SK-N-SH treated with all-trans-retinoic acid at 6 μM for 48 hours (cell line): ENCODE measurements around the gene VCAN.

ENCODE experiments used
- ATAC-seq: fragments of 200-7000 bp; cut with Tn5 transposase; 3 replicates; pipeline ENCODE4 v1.9.1; 2020; ENCODE audit warnings: mild to moderate bottlenecking, moderate library complexity
- ARNTL ChIP-seq: fragments of 450-650 bp; formaldehyde crosslinking; IDR thresholded peaks from 2 replicates; pipeline ENCODE4 v1.5.0; 2020; ENCODE audit warnings: low read depth, mild to moderate bottlenecking, moderate library complexity, borderline replicate concordance
- BACH2 ChIP-seq: fragments of 250-450 bp; sonication (Bioruptor Pico); IDR thresholded peaks from 2 replicates; pipeline ENCODE4 v1.9.0; 2021; ENCODE audit warnings: mild to moderate bottlenecking, borderline replicate concordance
- CSDC2 ChIP-seq: fragments of 250-450 bp; sonication (Bioruptor Pico); IDR thresholded peaks from 2 replicates; pipeline ENCODE4 v1.5.0; 2020; ENCODE audit warnings: mild to moderate bottlenecking, moderate library complexity
- ESRRG ChIP-seq: fragments of 250-450 bp; sonication (Bioruptor Pico); IDR thresholded peaks from 2 replicates; pipeline ENCODE4 v1.6.1; 2021; ENCODE audit warnings: mild to moderate bottlenecking
- GLIS3 ChIP-seq: fragments of 250-450 bp; sonication (Bioruptor Pico); IDR thresholded peaks from 2 replicates; pipeline ENCODE4 v1.5.0; 2020; ENCODE audit warnings: mild to moderate bottlenecking, moderate library complexity
- ISL1 ChIP-seq: fragments of 250-450 bp; sonication (Bioruptor Pico); IDR thresholded peaks from 2 replicates; pipeline ENCODE4 v2.1.2; 2022; ENCODE audit warnings: mild to moderate bottlenecking, moderate library complexity
- OSR1 ChIP-seq: fragments of 250-450 bp; sonication (Bioruptor Pico); IDR thresholded peaks from 2 replicates; pipeline ENCODE4 v1.8.0; 2022; ENCODE audit warnings: moderate library complexity, mild to moderate bottlenecking, inconsistent platforms
- PPARA ChIP-seq: fragments of 250-450 bp; sonication (Bioruptor Pico); IDR thresholded peaks from 2 replicates; pipeline ENCODE4 v1.5.0; 2020; ENCODE audit warnings: mild to moderate bottlenecking, borderline replicate concordance
- RARB ChIP-seq: fragments of 250-450 bp; sonication (Bioruptor Pico); IDR thresholded peaks from 2 replicates; pipeline ENCODE4 v1.8.0; 2021; ENCODE audit warnings: mild to moderate bottlenecking, moderate library complexity
- SNAI2 ChIP-seq: fragments of 250-450 bp; sonication (Bioruptor Pico); IDR thresholded peaks from 2 replicates; pipeline ENCODE4 v1.5.0; 2020; ENCODE audit warnings: mild to moderate bottlenecking, moderate library complexity
- TCF4 ChIP-seq: fragments of 250-450 bp; sonication (Bioruptor Pico); IDR thresholded peaks from 2 replicates; pipeline ENCODE4 v1.8.0; 2021; ENCODE audit warnings: mild to moderate bottlenecking, moderate library complexity, borderline replicate concordance
- TOX ChIP-seq: fragments of 250-450 bp; sonication (Bioruptor Pico); IDR thresholded peaks from 2 replicates; pipeline ENCODE4 v1.8.0; 2021; ENCODE audit warnings: mild to moderate bottlenecking, moderate library complexity, borderline replicate concordance
- ZC3H10 ChIP-seq: fragments of 250-450 bp; sonication (Bioruptor Pico); IDR thresholded peaks from 2 replicates; pipeline ENCODE4 v1.5.1; 2021; ENCODE audit warnings: mild to moderate bottlenecking, moderate library complexity
- ZFP3 ChIP-seq: fragments of 250-450 bp; sonication (Bioruptor Pico); IDR thresholded peaks from 2 replicates; pipeline ENCODE4 v1.5.0; 2020; ENCODE audit warnings: mild to moderate bottlenecking, moderate library complexity
- ZFP30 ChIP-seq: fragments of 450-650 bp; formaldehyde crosslinking; IDR thresholded peaks from 2 replicates; pipeline ENCODE4 v1.5.0; 2022; ENCODE audit warnings: mild to moderate bottlenecking, moderate library complexity
- ZNF565 ChIP-seq: fragments of 450-650 bp; formaldehyde crosslinking; conservative IDR thresholded peaks from 2 replicates; pipeline ENCODE4 v1.5.0; 2020; ENCODE audit warnings: low read depth, mild to moderate bottlenecking, moderate library complexity
- ZNF70 ChIP-seq: fragments of 450-650 bp; formaldehyde crosslinking; IDR thresholded peaks from 2 replicates; pipeline ENCODE4 v1.5.0; 2020; ENCODE audit warnings: mild to moderate bottlenecking, moderate library complexity
- ZNF8 ChIP-seq: fragments of 450-650 bp; formaldehyde crosslinking; IDR thresholded peaks from 2 replicates; pipeline ENCODE4 v1.5.0; 2020; ENCODE audit warnings: mild to moderate bottlenecking, moderate library complexity
- TF ChIP-seq, protein P1 (sequence below): fragments of 250-450 bp; sonication (Bioruptor Pico); IDR thresholded peaks from 2 replicates; pipeline ENCODE4 v1.5.0; 2020; ENCODE audit warnings: mild to moderate bottlenecking, moderate library complexity
- TF ChIP-seq, protein P2 (sequence below): fragments of 250-450 bp; sonication (Bioruptor Pico); IDR thresholded peaks from 2 replicates; pipeline ENCODE4 v1.5.1; 2021; ENCODE audit warnings: mild to moderate bottlenecking, moderate library complexity
- TF ChIP-seq, protein P3 (sequence below): fragments of 250-450 bp; sonication (Bioruptor Pico); IDR thresholded peaks from 2 replicates; pipeline ENCODE4 v1.8.0; 2021; ENCODE audit warnings: low read depth, mild to moderate bottlenecking, moderate library complexity, borderline replicate concordance
- TF ChIP-seq, protein P4 (sequence below): fragments of 250-450 bp; sonication (Bioruptor Pico); IDR thresholded peaks from 2 replicates; pipeline ENCODE4 v1.5.1; 2020; ENCODE audit warnings: low read depth, mild to moderate bottlenecking, moderate library complexity

VCAN gene

DNA sequence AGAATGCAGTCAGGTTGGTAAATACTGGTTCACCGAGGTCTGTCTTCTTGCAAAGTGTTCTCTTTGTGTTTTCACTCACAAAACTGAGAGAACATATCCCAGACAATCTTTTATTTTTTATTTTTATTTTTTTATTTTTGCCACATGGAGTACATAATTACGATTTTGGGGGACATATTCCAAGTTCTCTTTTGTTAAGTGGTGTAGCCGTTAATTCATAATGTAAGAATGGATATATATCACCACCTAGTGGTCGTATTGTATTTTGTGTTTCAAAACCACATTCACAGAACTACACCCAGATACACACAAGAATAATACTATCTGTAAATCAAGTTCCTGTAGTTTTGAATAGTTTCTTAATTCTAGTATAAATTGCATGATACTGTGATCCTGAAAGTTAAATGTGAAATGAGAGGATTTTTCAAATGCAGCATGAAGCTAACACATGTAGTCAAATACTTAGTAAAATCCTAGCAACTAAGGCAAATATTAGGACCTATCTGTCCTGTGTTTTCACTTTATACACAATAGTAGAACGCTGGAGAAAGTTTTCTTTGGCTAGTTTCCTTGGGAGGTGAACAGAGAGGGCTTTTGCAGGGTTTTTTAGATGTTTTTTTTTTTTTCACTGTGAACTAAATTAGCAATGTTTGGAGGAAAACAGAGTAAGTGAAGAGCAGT is 92.7 kb downstream of the VCAN start:
- ATAC-seq, result peak; percentile 68
- TF ChIP-seq ZNF70 (CRISPR knock-in tag) (no peak), ESRRG (CRISPR knock-in tag) (no peak), CSDC2 (CRISPR knock-in tag) (no peak), TCF4 (CRISPR knock-in tag) (no peak), ZNF565 (no peak), OSR1 (CRISPR knock-in tag) (no peak), ZFP30 (no peak), ISL1 (no peak), RARB (CRISPR knock-in tag) (no peak), ZFP3 (CRISPR knock-in tag) (no peak), ZNF8 (CRISPR knock-in tag) (no peak), ARNTL (CRISPR knock-in tag) (no peak), TOX (CRISPR knock-in tag) (no peak), SNAI2 (CRISPR knock-in tag) (no peak), GLIS3 (CRISPR knock-in tag) (no peak)
- TF ChIP-seq, protein P1, sequence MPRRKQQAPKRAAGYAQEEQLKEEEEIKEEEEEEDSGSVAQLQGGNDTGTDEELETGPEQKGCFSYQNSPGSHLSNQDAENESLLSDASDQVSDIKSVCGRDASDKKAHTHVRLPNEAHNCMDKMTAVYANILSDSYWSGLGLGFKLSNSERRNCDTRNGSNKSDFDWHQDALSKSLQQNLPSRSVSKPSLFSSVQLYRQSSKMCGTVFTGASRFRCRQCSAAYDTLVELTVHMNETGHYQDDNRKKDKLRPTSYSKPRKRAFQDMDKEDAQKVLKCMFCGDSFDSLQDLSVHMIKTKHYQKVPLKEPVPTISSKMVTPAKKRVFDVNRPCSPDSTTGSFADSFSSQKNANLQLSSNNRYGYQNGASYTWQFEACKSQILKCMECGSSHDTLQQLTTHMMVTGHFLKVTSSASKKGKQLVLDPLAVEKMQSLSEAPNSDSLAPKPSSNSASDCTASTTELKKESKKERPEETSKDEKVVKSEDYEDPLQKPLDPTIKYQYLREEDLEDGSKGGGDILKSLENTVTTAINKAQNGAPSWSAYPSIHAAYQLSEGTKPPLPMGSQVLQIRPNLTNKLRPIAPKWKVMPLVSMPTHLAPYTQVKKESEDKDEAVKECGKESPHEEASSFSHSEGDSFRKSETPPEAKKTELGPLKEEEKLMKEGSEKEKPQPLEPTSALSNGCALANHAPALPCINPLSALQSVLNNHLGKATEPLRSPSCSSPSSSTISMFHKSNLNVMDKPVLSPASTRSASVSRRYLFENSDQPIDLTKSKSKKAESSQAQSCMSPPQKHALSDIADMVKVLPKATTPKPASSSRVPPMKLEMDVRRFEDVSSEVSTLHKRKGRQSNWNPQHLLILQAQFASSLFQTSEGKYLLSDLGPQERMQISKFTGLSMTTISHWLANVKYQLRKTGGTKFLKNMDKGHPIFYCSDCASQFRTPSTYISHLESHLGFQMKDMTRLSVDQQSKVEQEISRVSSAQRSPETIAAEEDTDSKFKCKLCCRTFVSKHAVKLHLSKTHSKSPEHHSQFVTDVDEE, result no peak
- TF ChIP-seq, protein P2, sequence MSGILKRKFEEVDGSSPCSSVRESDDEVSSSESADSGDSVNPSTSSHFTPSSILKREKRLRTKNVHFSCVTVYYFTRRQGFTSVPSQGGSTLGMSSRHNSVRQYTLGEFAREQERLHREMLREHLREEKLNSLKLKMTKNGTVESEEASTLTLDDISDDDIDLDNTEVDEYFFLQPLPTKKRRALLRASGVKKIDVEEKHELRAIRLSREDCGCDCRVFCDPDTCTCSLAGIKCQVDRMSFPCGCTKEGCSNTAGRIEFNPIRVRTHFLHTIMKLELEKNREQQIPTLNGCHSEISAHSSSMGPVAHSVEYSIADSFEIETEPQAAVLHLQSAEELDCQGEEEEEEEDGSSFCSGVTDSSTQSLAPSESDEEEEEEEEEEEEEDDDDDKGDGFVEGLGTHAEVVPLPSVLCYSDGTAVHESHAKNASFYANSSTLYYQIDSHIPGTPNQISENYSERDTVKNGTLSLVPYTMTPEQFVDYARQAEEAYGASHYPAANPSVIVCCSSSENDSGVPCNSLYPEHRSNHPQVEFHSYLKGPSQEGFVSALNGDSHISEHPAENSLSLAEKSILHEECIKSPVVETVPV (CRISPR knock-in tag), result no peak
- TF ChIP-seq, all 23 proteins: peak for 0

DNA sequence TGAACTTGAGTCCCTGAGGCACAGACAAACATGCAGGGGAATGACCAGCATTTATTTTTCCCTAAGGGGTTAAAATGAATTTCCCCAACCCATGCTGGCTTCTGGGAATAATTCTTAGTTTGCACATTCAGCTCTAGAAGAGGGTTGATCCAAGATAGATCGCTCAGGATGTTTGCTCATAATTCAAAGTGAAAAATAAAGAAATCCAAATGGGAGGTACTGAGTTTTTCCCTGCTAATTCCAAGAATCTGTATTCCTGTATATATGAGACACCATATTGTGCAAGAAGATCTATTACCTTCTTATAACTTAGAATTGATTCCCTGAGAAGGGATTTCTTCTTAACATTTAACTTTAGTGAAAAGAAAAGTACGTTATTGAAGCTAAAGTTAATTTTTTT is 96.2 kb downstream of the VCAN start:
- TF ChIP-seq, protein P2 (CRISPR knock-in tag), result no peak
- TF ChIP-seq ZNF565 (no peak), PPARA (CRISPR knock-in tag) (no peak), TCF4 (CRISPR knock-in tag) (no peak), ZFP30 (no peak), TOX (CRISPR knock-in tag) (no peak), ARNTL (CRISPR knock-in tag) (no peak), ZC3H10 (no peak), ISL1 (no peak), ZFP3 (CRISPR knock-in tag) (no peak), OSR1 (CRISPR knock-in tag) (no peak), SNAI2 (CRISPR knock-in tag) (no peak), GLIS3 (CRISPR knock-in tag) (no peak), BACH2 (CRISPR knock-in tag) (no peak), ZNF8 (CRISPR knock-in tag) (no peak), CSDC2 (CRISPR knock-in tag) (no peak)
- TF ChIP-seq, protein P3, sequence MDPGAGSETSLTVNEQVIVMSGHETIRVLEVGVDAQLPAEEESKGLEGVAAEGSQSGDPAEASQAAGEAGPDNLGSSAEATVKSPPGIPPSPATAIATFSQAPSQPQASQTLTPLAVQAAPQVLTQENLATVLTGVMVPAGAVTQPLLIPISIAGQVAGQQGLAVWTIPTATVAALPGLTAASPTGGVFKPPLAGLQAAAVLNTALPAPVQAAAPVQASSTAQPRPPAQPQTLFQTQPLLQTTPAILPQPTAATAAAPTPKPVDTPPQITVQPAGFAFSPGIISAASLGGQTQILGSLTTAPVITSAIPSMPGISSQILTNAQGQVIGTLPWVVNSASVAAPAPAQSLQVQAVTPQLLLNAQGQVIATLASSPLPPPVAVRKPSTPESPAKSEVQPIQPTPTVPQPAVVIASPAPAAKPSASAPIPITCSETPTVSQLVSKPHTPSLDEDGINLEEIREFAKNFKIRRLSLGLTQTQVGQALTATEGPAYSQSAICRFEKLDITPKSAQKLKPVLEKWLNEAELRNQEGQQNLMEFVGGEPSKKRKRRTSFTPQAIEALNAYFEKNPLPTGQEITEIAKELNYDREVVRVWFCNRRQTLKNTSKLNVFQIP (CRISPR knock-in tag), result no peak

DNA sequence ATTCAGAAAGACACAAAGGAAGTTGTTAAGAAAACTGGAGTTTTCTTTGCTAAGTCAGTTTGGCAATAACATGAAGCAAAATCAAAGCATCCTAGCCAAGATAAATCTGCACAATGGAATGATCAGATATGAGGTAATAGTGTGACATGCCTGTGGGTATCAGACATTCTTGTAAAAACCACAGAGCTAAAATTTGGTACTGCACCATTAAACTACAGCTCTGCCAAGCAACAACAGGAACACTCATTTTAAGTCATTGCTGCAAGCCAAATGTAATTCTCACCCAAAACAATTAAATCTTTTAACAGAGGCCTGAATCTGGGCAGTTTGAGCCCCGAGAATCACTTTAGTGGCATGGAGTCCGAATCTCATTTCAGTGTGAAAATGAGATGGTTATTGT is 96.6 kb downstream of the VCAN start:
- TF ChIP-seq, protein P4, sequence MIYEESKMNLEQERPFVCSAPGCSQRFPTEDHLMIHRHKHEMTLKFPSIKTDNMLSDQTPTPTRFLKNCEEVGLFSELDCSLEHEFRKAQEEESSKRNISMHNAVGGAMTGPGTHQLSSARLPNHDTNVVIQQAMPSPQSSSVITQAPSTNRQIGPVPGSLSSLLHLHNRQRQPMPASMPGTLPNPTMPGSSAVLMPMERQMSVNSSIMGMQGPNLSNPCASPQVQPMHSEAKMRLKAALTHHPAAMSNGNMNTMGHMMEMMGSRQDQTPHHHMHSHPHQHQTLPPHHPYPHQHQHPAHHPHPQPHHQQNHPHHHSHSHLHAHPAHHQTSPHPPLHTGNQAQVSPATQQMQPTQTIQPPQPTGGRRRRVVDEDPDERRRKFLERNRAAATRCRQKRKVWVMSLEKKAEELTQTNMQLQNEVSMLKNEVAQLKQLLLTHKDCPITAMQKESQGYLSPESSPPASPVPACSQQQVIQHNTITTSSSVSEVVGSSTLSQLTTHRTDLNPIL (CRISPR knock-in tag), result 0 out of 2 replicates have a peak, but pooled peaks have one; percentile 45
- TF ChIP-seq ISL1 (peak; percentile 72), CSDC2 (CRISPR knock-in tag) (no peak), OSR1 (CRISPR knock-in tag) (no peak)
- peak; percentile 92 for ATAC-seq

More for the DNA sequence above, 96.2 kb downstream of the VCAN start:
- ATAC-seq, result peak; percentile 23
